HK-2 (cell line): ENCODE measurements around the gene GPC4.
"Not testable (repeated sequence)": the region's sequence is repeated elsewhere in the genome, so short reads cannot be mapped to it uniquely, and the experiment has no call there.

ENCODE experiments used
- DNase-seq: peaks from one replicate; pipeline ENCODE4 v3.0.0-alpha.2; 2018; ENCODE audit not compliant: unreplicated experiment

The GPC4 gene

GRCh38 chrX:133307094-133307493 lies 108.2 kb downstream of the GPC4 start:
- no peak for DNase-seq

DNA sequence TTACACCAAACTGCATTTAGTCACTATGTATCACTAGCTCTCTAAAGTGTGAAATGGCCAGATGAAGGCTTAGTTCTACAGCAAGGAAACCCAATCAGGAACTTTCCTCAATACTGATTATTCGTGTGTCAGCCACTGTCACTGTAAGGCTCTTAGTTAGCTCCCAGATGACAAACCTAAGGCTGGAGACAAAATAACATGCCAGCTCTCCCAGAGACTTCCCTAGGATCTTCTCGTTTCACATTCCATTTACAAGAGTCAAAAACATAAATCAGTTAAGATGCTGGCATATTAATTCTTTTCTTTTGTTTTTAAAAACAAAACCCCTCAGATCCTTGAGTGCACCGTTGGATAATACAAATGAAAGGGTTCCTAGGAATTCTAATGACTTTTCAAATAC lies 109.0 kb downstream of the GPC4 start:
- no peak for DNase-seq

GRCh38 chrX:133305348-133305747 lies 109.9 kb downstream of the GPC4 start:
- no peak for DNase-seq

GRCh38 chrX:133302775-133303445 lies 112.4 kb downstream of the GPC4 start:
- DNase-seq = no peak

DNA sequence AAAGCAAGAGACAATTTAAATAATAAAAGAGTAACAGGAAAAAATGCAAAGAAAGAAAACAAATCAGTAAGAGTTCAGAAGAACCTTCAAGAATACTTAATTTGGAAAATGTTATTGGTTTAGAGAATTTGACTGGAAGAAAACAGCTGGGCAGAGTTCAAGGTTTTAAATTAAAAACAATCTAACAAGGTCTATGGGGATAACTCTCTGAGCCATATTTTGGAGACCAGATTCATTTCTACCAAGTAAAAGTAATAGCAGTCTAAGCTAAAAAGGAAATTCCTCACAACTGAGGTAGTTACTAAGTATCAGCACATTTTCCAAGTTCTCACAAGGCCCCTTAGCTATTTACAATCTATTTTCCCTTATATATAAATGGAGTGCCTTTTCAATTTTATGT lies 114.7 kb downstream of the GPC4 start:
- DNase-seq = no peak

GRCh38 chrX:133297284-133297683 lies 118.0 kb downstream of the GPC4 start:
- DNase-seq = peak; percentile 30

DNA sequence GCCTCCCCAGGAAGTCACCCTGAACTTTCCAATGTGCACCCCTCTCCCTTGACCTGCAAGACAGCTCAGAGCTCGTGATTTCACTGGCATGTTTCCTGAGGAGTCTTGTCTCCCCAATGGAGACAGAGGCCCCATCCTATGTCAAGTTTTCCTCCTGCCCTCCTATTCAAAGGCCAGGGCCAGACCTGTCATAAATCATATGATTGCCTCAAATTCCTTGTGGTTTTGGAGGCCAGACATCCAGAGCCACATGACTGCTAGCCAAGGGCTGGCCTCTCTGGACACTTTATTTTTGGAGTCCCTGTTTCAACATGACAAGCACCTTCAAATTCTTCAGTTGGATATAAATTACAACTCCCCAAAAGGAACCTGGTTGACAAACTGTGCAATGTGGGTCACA lies 121.2 kb downstream of the GPC4 start:
- peak; percentile 21 for DNase-seq

GRCh38 chrX:133290076-133290475 lies 125.2 kb downstream of the GPC4 start:
- no peak for DNase-seq

GRCh38 chrX:133287860-133288259 lies 127.4 kb downstream of the GPC4 start:
- no peak for DNase-seq

DNA sequence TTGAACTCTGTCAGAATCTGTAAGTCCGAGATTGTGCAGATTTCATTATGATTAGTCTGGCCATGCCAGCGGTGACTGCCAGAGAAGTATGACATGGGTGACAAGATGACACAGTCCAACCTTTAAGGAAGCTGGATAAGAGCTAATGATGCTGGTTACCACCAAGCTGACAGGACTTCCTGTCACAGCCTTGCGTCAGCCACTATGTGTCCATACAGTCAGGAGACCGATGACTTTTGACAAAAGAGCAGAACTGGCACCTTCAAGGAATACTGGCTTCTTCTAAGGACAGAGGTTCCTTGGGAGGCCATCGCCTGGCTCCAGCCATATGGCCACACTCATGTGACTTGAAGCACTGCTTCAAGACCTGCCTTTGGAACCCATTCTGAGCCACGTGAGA lies 129.9 kb downstream of the GPC4 start:
- DNase-seq = no peak

- not testable (repeated sequence) for DNase-seq
Observed at GRCh38 chrX:133279112-133279730, 136.1 kb downstream of the GPC4 start.

DNA sequence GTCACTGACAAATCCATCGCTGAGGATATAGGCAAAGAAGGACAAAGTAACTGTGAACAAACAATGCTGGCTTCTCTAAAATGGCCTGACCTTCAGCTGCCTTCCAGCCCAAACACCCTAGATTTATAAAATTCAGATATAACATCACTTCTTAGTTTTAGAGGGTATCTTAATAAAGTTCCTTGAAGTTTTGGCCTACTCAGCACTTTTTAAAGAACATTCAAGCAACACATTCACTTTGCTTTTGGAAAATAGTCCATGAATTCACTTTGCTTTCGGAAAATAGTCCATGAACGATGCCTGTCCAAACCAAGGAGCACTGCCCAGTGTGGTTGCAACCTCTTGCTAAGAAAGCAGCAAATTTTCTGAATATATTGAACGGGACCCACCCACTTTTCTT lies 142.1 kb downstream of the GPC4 start:
- DNase-seq = no peak

GRCh38 chrX:133269168-133269567 lies 146.1 kb downstream of the GPC4 start:
- no peak for DNase-seq

DNA sequence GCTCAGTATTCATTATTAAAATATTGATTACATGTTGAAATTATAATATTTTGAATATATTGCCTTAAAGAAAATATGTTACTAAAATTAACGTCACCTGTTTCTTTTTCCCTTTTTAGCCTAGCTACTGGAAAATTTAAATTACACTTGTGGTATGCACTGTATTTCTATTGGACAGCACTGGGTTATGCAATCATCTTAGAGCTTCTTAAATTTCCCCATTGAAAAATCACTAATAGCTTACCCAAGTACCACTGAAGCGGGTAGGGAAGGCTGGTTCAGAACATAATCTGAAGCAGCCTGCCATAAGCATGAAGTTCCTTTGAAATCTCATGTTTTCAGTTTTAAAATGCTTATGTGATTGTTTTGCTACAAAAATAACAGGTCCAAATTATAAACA lies 147.7 kb downstream of the GPC4 start:
- no peak for DNase-seq

DNA sequence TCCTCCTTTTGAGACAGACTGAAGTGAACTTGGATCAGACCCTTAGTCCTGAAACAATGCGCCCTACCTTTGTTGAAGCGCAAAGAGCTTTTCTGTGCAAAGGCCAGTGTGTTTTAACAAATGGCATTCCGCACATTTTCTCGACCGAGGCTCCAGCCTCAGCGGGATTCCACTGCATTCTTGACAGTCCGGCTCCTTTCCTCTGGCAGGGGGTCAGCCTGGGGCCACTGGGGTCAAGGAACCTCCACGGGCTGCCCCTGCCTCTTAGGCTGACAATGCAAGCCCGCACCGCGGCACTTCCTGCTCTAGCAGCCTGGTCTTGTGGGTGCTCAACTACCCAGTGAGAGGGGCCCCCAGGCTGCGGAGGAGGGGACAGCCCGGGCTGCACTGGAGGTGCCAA lies 150.0 kb downstream of the GPC4 start:
- DNase-seq = no peak

- no peak for DNase-seq
Observed at GRCh38 chrX:133258481-133258880, 156.8 kb downstream of the GPC4 start.

- DNase-seq = no peak
Observed at GRCh38 chrX:133254666-133255065, 160.6 kb downstream of the GPC4 start.

GRCh38 chrX:133251204-133251603 lies 164.1 kb downstream of the GPC4 start:
- DNase-seq = no peak

DNA sequence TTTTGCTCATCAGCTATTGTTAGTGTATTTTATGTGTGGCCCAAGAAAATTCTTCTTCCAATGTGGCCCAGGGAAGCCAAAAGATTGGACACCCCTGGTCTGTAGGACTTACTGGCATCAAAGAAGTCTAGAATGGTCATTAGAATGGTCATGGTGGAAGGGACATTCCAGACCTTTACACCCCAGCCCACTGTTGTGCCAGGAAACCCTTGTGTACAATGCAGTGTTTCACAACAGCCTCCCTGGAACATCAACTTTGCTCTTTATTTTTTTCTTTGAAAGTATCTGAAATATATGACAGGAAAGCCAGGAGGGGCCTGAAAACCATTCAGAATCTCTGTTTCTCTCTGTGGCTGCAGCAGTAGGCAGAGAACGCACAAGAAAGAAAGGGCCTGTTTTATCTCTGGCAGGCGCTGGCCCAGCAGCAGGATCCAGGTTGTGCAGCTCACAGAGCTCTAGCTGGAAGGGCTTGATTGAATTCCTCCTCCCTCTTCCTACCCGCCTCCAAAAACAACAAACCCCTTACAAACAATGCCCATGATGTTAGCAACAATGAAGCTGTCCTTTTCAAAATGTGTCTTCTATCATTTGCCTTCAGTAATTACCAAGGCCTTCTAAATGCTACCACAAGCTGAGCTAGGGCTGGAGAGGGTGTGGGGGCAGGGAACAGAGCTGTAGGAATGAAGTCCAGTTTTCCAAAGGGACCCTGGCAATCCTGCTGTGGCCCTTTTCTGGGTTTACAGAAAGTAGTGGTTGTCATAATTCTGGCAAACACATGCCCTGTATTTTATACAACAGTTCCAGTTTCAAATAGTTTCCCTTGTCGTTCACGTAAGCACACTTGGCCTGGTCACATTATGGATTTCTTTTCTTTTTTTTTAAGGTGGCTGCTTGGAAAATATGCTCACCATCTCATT lies 164.8 kb downstream of the GPC4 start:
- DNase-seq = no peak
